KMS-11 (cell line): ENCODE data around the gene MAST4.
A peak's percentile ranks its signal among the peaks of the same experiment; 100 is the strongest.

Experiments used
- H2AFZ ChIP-seq: fragments of 200-600 bp; sonication (generic); 2 replicates; pipeline ENCODE4 v1.6.1; 2016; ENCODE audit warnings: antibody characterized with exemption, mixed run types, low read depth
- H3K27ac ChIP-seq: fragments of 200-600 bp; sonication (generic); 2 replicates; pipeline ENCODE4 v1.6.1; 2016; ENCODE audit warnings: mild to moderate bottlenecking, mixed run types
- H3K27me3 ChIP-seq: fragments of 200-600 bp; sonication (generic); 2 replicates; pipeline ENCODE4 v1.6.1; 2017; ENCODE audit warnings: mild to moderate bottlenecking, low read depth, mixed run types, moderate library complexity; ENCODE audit not compliant: insufficient read depth
- H3K36me3 ChIP-seq: fragments of 200-600 bp; sonication (generic); 2 replicates; pipeline ENCODE4 v1.6.1; 2017; ENCODE audit warnings: mild to moderate bottlenecking, mixed run types; ENCODE audit not compliant: insufficient read depth
- H3K4me1 ChIP-seq: fragments of 200-600 bp; sonication (generic); 2 replicates; pipeline ENCODE4 v1.6.1; 2016; ENCODE audit warnings: mild to moderate bottlenecking, low read depth, mixed run types; ENCODE audit not compliant: poor library complexity, severe bottlenecking
- H3K4me2 ChIP-seq: fragments of 200-600 bp; sonication (generic); 2 replicates; pipeline ENCODE4 v1.7.0; 2016; ENCODE audit warnings: mild to moderate bottlenecking, mixed run types
- H3K4me3 ChIP-seq: fragments of 200-600 bp; sonication (generic); IDR thresholded peaks from 2 replicates; pipeline ENCODE4 v1.6.1; 2017; ENCODE audit warnings: low read depth, low read length, mixed read lengths; ENCODE audit not compliant: insufficient read depth
- H3K79me2 ChIP-seq: fragments of 200-600 bp; sonication (generic); 2 replicates; pipeline ENCODE4 v1.6.1; 2016; ENCODE audit warnings: low read depth, mixed run types; ENCODE audit not compliant: insufficient read depth
- H3K9ac ChIP-seq: fragments of 200-600 bp; sonication (generic); 2 replicates; pipeline ENCODE4 v1.6.1; 2016; ENCODE audit warnings: mild to moderate bottlenecking, mixed run types
- H4K20me1 ChIP-seq: fragments of 200-600 bp; sonication (generic); 2 replicates; pipeline ENCODE4 v1.6.1; 2016; ENCODE audit warnings: mild to moderate bottlenecking, mixed run types; ENCODE audit not compliant: insufficient read depth
- TF ChIP-seq, protein P1 (sequence below): fragments of 200-600 bp; sonication (generic); conservative IDR thresholded peaks from 2 replicates; pipeline ENCODE4 v1.6.1; 2017; ENCODE audit warnings: low read depth, mild to moderate bottlenecking, antibody characterized with exemption, low read length, moderate library complexity, mixed read lengths

Gene MAST4

DNA sequence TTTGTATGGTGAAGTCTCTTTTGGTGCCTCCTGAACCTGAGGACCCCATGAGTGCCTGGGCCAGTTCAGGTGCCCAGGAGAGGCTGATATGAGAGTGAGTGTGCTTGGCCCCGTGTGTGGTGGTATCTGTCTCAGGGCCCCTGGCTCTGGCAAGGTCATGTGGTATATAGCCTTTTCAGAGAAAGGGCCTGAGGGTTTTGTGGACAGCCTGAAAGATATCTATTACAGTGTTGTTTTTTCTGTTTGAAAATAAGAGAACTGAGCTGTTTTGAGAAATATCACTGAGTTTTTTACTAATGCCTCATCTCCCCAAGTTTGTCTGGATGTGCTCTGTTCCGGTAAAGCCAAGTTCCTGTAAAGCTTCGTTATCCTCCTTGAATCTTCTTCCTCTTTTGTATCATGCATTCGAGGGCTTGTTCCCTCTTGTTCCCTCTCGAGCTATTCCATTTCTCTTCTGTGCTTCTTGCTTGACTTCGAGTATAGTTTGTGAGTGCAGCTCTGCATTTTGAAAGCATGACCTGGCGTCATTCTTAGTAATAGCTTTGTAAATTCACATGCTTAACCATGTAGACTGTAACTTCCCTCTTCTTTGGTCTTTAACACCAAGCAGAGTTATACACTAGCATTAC is 122.3 kb downstream of the MAST4 start:
- H3K9ac ChIP-seq, result no peak overlapping the region
- H3K4me2 ChIP-seq, result no peak overlapping the region
- no peak overlapping the region for H2AFZ ChIP-seq
- no peak overlapping the region for H3K27ac ChIP-seq
- no peaks in the 10 kb centered on the region for H3K36me3 ChIP-seq
- H3K27me3 ChIP-seq, result no peaks in the 10 kb centered on the region
- no peaks in the 10 kb centered on the region for H4K20me1 ChIP-seq
- TF ChIP-seq, protein P1, sequence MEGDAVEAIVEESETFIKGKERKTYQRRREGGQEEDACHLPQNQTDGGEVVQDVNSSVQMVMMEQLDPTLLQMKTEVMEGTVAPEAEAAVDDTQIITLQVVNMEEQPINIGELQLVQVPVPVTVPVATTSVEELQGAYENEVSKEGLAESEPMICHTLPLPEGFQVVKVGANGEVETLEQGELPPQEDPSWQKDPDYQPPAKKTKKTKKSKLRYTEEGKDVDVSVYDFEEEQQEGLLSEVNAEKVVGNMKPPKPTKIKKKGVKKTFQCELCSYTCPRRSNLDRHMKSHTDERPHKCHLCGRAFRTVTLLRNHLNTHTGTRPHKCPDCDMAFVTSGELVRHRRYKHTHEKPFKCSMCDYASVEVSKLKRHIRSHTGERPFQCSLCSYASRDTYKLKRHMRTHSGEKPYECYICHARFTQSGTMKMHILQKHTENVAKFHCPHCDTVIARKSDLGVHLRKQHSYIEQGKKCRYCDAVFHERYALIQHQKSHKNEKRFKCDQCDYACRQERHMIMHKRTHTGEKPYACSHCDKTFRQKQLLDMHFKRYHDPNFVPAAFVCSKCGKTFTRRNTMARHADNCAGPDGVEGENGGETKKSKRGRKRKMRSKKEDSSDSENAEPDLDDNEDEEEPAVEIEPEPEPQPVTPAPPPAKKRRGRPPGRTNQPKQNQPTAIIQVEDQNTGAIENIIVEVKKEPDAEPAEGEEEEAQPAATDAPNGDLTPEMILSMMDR, result no peak
- peaks cover 8% of the 10 kb centered on the region for H3K4me1 ChIP-seq
- H3K4me3 ChIP-seq, result no peak overlapping the region
- no peaks in the 10 kb centered on the region for H3K79me2 ChIP-seq

DNA sequence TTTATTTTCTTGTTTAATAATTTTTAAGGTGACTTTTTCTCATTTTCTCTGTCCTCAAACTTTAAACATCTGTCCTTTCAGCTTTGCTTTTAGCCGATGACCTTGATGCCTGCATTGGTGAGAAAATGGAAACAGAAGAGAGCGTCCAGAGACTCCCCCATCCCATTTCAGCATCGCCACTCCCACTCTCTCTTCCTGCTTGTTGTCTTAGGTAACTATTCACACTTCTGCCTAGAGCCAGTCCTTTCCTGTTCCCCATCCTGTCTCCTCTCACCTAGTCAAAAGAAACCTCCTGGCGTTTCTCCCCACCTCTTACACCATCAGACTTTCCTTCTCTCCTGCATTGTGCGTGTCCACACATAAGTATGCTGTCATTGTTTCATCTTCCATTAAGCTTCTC is 124.6 kb downstream of the MAST4 start:
- TF ChIP-seq, protein P1, result no peak
- no peak overlapping the region for H3K27ac ChIP-seq
- H3K9ac ChIP-seq, result no peak overlapping the region
- no peaks in the 10 kb centered on the region for H4K20me1 ChIP-seq
- no peak overlapping the region for H2AFZ ChIP-seq
- no peaks in the 10 kb centered on the region for H3K27me3 ChIP-seq
- H3K4me3 ChIP-seq, result no peak overlapping the region
- peaks cover 8% of the 10 kb centered on the region for H3K4me1 ChIP-seq
- H3K79me2 ChIP-seq, result no peaks in the 10 kb centered on the region
- H3K4me2 ChIP-seq, result no peak overlapping the region
- no peaks in the 10 kb centered on the region for H3K36me3 ChIP-seq

DNA sequence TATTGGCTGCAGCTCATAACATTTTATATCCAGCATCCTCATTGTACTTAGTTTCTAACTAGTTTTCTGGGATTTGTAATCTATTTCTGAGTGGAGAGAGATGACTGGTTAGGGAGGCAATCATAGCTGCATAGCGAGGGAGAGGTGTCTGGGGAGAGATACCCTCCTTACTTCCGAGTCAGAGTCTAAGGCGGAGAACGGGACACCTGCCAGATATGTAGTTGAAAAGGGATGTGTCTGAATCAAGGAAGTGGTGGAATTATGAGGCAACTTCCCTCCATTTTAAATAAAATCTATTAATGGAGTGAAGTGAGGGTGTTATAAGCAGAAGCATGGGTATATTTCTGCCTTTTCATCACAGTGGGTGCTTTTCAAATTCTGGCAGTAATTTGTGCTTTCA is 126.5 kb downstream of the MAST4 start:
- TF ChIP-seq, protein P1, result no peak
- no peak overlapping the region for H3K27ac ChIP-seq
- no peak overlapping the region for H3K4me2 ChIP-seq
- no peak overlapping the region for H2AFZ ChIP-seq
- no peak overlapping the region for H3K9ac ChIP-seq
- H3K36me3 ChIP-seq, result no peaks in the 10 kb centered on the region
- no peak overlapping the region for H3K4me3 ChIP-seq
- H3K79me2 ChIP-seq, result no peaks in the 10 kb centered on the region
- H4K20me1 ChIP-seq, result no peaks in the 10 kb centered on the region
- peaks cover 9% of the 10 kb centered on the region for H3K4me1 ChIP-seq
- no peaks in the 10 kb centered on the region for H3K27me3 ChIP-seq

DNA sequence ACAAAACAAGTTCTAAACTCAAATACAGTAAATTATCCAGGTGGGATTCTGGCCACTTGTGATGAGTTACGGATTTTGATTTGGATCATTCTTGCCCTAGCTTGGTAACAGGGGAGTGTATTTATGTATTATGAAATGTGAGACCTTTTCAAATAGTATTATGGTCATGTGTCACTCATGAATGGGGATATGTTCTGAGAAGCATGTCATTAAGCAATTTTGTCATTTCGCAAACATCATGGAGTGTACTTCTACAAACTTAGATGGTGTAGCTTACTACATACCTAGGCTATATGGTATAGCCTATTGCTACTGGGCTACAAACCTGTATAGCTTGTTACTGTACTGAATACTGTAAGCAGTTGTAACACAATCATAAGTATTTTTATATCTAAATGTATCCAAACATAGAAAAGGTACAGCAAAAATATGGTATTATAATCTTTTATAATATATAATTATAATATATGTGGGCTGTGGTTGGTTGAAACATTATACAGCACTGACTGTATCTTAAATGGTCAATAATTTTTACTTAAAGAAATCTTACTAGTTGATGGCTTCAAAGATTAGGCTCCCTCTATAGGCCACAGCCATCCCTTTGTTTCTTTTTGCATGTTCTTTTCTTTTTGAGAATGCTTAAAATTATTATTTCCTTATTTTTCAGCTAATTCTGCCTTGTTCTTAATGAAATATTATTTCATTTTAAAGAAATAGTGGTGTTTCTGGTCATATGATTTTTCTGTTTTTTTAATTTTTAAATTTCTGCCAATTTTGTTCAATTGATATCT is 128.4 kb downstream of the MAST4 start:
- H3K79me2 ChIP-seq, result no peaks in the 10 kb centered on the region
- H3K9ac ChIP-seq, result no peak overlapping the region
- no peaks in the 10 kb centered on the region for H3K27me3 ChIP-seq
- TF ChIP-seq, protein P1, result peak; percentile 29; the same call in 1 of the 2 replicates
- H3K4me2 ChIP-seq, result no peak overlapping the region
- H3K4me1 ChIP-seq, result peaks cover 3% of the 10 kb centered on the region
- H3K4me3 ChIP-seq, result no peak overlapping the region
- H2AFZ ChIP-seq, result no peak overlapping the region
- no peaks in the 10 kb centered on the region for H3K36me3 ChIP-seq
- no peak overlapping the region for H3K27ac ChIP-seq
- no peaks in the 10 kb centered on the region for H4K20me1 ChIP-seq
